NCI-H82 treated with DMSO at 0.1 percent for 48 hours (cell line): ENCODE data around the gene ENTPD5.
"Not testable (repeated sequence)": the region's sequence is repeated elsewhere in the genome, so short reads cannot be mapped to it uniquely, and the experiment has no call there.

Source experiments
- DNase-seq: peaks from one replicate; lab custom pipeline; 2025; ENCODE audit not compliant: unreplicated experiment; lab: John Stamatoyannopoulos, UW

Gene ENTPD5

DNA sequence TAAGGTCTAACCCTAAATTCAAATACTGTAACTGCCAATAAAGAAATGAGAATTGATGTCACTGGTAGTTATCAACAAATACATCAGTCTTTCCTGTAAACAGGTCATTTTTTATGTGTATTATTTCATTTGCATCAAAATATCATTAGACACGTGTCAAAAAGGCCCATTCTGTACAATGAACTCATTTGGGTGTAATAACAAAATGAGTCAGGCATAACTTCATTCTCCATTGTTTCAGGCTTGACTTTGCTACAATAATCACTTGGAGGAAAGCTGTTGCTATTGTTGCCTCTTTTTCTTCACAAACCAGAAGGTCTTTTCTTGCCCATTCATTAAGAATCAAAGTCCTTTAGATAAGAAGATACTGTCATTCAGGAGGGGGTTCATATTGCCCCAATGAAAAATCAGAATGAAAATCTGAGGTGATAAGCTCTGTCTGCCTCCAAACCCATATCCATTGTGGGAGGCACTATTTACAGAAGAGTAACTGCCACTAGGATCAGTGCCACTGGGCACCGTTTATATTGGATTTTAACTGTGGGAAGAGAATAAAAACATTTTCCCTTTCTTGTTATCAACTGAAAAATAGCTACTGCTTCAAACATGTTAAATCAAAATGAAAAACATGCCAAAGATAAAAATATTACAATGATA, 10.1 kb downstream of the ENTPD5 start:
- DNase-seq: no peak

DNA sequence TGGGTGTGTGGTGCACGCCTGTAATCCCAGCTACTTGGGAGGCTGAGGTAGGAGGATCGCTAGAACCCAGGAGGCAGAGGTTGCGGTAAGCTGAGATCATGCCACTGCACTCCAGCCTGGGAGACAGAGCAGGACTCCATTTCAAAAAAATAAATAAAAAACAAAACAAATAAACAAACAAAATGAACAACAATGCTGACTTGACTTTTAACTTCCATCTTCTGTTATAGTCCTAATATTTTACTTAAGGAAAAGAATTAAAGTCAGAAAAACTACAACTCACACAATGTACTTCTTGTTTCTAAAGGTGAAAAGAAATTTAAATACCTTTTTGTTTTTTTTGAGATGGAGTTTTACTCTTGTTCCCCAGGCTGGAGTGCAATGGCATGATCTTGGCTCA, 13.4 kb downstream of the ENTPD5 start:
- not testable (repeated sequence) for DNase-seq

DNA sequence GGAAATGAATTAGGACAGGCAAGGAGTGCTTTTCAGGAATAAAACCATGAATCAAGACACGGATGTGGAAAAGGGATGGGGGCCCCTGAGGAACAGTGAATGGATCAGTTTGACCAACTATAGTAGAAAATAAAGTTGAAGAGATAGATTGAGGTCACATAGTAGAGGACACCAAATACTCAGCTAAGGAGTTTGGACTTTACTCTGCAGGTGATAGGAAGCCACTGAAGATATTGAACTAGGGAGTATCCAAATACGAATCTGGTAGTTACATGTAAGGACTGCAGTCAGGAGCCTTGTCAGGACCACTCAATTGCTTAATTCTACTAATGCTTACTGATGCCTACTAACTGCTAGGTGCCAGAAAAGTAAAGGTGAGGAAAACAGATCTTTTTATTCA, 20.4 kb downstream of the ENTPD5 start:
- DNase-seq: no peak

DNA sequence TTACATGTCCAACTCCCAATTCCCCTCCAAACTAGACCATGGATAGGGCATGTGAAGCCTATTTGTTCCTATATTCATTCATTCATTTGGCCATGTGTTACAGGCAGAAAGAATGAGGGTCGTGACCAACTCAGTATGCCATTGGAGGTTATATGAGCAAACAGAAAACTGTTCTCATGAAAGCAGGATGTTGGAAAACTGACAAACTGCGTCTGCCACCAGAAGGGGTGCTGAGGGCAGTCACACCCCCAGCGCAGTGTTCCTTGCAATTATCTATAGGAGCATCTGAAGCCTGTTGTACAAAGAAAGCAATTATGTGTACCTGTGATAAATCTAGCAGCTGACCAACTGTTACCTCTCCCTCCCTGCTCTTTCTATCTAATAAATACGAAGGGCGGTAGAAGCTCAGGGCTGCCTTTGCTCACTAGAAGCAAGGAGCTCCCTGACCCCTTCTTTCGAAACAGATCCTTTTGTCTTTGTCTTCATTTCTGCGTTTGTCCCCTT, 21.1 kb downstream of the ENTPD5 start:
- DNase-seq: no peak

DNA sequence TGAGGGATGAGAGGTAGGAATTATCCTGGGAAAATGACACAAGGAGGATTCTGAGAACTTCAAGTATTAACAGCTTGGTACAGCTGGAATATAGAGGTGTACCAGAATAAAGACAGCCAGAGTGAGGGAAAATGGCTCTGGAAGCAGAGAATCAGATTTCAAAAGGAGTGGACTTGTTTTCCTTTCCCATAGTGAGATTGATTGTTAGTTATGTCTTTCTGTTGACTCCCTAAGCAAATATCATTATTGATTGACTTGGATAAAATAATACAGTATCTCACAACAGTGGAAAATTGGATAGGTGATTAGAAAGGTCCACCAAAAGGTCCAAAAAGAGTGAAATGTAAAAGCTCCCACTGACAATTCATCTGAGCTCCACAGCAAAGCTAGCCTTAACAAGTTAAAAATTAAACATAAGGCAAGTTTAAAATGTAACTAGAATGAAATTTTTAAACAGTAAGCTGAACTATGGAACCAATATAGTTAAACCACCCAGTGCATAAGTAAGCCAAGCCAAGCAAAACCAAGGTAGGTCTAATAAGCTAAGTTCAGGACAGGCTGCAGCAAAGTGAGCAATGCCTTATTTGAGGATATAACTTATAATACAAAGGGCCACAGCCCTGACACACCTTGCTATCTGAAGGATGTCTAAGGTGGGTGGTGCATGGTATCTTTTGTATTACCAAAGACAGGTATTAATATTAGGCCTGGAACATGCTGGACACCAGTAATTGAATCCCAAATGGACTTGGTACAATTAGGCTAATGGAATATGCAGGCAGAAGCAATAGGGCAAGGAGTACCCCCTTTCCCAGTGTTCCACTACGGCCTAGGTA, 21.8 kb downstream of the ENTPD5 start:
- no peak for DNase-seq

DNA sequence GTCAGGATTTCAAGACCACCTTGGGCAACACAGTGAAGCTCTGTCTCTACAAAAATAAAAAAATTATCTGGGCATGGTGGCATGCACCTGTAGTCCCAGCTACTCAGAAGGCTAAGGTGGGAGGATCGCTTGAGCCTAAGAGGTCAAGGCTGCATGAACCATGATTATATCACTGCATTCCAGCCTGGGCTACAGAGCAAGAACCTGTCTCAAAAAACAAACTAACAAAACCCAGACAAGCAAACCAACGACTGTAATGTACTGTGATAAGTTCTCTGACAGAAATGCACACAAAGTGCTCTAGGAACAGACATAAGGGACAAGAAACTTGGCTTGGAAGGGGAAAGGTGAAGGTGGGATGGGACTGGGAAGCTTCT, 22.4 kb downstream of the ENTPD5 start:
- no peak for DNase-seq

DNA sequence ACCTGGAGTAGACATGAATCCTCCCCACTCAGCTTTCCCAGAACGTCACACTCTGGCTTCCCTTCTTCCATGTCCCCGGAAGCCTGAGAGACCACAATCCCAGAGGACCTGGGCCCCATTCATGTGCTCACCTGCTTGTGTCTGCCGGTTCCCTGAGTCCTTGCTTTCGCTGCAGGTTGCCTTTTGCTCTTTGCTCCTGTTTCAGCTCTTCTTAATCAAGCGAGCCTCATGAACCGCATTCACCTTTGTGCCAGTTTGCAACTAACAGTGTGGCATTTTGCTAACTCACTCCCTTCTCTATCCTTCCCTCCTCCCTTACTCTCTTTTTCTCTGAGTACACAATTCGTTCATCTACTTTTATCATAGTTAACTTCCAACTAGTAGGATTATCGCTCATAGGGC, 23.1 kb downstream of the ENTPD5 start:
- DNase-seq: no peak

DNA sequence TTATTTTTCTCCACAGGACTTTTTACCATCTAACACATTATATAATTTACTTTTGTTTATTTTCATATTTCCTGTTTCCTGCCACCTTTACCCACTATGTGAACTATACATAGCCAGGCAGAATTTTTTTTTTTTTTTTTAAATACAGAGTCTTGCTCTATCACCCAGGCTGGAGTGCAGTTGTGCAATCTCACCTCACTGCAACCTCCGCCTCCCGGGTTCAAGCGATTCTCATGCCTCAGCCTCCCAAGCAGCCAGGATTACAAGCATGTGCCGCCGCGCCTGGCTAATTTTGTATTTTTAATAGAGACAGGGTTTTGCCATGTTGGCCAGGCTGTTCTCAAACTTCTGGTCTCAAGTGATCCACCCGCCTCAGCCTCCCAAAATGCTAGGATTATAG, 24.2 kb downstream of the ENTPD5 start:
- DNase-seq: not testable (repeated sequence)

DNA sequence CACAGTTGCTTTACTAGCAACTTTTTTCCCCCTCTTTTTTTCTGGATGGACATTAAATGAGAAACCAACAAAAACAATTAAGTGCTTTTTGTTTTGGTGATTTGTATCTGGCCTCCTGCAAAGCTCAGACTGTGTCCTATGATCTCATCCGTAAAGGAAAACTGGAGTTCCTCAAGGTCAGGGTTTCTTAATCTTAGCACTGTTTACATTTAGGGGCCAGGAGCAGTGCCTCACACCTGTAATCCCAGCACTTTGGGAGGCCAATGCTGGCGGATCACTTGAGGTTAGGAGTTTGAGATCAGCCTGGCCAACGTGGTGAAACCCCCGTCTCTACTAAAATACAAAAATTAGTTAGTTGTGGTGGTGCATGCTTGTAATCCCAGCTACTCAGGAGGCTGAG, 28.0 kb downstream of the ENTPD5 start:
- no peak for DNase-seq

DNA sequence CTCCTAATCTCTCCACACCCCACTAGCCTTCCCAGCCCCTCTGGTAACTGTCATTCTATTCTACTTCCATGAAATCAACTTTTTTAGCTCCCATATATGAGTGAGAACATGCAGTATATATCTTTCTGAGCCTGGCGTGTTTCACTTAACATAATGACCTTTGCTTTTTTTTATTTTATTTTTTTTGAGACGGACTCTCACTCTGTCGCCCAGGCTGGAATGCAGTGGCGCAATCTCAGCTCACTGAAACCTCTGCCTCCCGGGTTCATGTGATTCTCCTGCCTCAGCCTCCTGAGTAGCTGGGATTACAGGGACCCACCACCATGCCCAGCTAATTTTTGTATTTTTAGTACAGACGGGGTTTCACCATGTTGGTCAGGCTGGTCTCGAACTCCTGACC, 30.4 kb downstream of the ENTPD5 start:
- DNase-seq: not testable (repeated sequence)

DNA sequence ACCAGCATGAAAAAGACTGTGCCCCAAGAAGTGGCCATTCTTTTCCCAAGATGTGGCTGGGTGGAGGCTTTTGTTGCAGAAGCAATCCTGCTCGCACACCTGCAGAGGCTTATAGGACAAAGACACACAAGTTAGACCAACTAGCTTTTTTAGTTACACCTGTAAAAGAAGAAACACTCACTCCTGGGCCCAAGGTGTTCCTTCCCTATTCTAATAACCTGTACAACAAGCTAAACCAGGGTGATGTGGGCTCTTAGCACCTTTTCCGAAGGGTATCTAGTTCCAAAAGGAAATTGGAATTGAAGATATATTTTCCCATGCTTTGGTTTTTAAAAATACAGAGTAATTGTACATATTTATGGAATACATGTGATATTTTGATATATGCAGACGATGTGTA, 31.0 kb downstream of the ENTPD5 start:
- DNase-seq: no peak

DNA sequence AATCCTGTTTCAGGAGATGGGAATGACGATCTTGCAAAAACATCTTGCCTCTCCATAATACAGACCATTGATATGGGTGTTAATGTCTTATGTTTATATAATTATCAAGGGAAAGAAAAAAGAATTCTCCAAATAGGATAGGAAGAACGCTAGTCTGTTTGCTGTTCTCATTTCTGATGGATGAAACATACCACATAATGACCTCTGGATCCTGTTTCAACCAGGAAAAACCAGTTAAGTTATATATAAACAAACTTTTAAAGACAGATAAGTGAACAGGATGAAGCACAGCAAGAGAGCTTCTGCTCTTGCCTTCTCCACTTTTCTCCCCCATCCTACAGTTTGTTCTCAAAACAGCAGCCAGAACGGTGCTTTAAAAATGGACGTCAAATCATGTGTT, 41.2 kb downstream of the ENTPD5 start:
- DNase-seq: no peak

DNA sequence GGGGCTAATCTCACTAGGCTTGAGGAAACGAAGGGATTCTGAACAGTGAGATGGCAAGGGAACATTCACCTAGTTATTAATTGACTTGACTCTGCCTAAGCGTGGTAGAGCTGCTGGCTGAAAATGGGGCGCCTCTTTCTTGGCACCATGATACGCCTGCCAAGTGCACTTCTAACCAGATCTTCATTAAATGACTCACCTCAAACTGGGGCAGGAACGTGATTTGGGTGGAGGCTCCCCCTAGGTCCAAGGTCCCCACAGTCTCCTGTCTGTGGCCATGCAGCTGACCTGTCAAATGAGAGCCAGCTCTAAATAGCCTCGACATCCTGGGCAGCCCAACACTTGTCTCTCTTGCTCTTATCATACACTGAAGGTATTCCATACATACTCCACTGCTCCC, 43.0 kb downstream of the ENTPD5 start:
- DNase-seq: peak; percentile 3

DNA sequence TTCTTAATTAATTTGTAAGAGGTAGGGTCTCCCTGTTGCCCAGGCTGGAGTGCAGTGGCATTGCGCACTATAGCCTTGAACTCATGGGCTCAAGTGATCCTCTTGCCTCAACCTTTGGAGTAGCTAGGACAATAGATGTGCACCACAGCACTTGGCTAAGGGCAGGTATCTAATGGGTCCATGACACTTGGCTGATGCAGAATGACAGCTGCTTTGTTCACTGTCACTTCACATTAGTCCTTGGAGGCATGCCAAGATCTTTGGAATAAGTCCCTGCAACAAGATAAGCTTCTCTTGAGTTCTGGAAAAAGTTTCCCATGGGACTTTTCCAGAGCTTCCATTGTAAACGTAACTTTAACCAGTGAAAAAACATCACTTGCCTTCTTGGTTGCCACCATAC, 45.6 kb downstream of the ENTPD5 start:
- DNase-seq: peak; percentile 28

DNA sequence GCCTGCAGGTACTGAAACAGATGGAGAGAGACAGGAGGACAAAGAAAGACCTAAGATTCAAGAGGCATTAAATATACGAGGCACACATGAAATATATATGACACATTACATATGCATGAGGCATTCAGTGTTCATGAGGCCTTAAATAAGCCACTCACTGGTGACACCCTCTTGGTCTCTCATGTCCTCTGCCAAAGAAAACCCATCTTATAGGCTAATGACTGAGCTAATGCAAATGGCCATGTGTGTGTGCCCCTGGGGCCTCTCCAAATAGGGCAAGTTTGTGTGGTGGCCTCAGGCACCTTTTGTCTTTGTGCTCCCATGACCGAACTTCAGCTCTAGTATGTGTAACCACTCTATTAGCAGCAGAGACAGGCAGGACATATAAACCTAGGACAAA, 50.2 kb downstream of the ENTPD5 start:
- DNase-seq: no peak

DNA sequence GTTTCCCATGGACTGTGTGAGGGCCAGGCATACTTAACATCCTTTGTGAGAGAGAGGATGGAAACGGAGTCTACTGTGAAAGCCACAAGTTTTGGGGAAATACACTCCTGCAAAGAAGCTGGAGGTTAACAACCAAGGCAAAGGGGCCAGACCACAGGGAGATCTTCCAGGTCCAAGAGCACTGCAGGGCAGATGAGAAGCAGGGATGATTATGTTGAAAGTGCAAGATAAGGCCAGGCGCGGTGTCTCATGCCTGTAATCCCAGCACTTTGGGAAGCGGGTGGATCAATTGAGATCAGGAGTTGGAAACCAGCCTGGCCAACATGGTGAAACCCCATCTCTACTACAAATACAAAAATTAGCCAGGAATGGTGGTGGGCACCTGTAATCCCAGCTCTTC, 53.9 kb downstream of the ENTPD5 start:
- no peak for DNase-seq

DNA sequence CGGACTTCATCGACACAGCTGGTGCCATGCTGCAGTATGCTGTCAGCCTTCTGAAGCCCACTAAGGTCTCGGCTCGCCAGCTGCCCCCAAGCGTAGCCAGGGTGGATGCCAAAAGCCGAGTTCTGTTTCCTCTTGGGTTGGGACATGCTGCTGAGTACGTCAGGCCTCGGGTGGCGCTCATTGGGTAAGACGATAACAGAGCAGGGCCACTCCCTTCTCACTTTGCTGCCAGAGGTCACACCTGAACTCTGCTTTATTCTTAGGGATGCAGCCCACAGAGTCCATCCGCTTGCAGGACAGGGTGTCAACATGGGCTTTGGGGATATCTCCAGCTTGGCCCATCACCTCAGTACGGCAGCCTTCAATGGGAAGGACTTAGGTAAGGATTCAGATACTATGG, 57.9 kb downstream of the ENTPD5 start:
- DNase-seq: no peak

DNA sequence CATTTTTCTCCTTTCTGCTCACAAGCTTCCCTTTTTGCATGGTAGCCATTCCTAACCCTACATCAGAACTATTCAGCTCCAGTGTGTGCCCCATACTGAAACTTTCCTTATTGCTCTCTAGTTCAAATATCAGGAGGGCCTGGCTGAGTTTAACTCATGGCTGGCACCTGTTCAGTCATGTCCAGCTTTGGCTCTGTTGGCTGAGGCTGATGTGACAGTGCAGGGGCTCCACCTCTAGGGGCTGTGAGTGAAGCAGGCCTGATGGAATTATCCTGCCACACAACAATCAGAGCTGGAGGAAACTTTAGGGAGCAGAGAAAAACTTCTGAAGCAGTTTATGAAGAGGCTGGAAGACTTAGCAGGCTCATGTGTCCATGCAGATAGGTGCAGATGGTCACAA, 60.5 kb downstream of the ENTPD5 start:
- no peak for DNase-seq

DNA sequence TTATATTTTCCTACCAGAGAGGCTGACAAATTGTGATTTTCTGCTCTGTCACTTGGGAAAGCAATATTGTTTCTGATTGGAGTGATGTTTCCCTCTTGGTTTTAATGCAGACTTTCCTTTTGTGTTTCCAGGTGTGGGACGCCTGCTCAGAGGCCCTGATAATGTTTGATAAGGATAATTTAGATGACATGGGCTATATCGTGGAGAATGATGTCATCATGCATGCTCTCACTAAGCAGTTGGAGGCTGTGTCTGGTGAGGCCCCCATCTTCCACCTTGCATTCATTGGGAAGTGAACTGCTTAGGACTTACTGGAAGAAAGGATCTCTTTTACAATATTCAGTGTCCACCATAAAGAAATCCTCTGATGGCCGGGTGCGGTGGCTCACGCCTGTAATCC, 63.4 kb downstream of the ENTPD5 start:
- no peak for DNase-seq

DNA sequence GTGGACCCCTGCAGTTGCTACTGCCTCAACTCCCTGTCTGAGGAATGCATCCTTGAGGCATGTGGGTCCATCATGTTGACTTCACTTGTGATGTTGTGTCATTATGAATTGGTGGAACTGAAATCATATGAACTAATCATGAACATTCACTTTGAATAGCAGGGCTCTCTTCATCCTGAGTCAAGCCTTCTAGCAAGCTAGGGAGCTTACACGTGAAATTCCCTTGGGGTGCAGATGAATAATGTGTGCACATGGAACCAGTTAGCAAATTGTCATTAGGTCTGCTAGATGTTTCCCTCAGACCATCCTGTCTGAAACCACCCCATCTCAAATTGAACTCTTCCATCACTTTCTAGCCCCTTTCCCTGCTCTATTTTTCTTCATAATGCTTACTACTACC, 65.4 kb downstream of the ENTPD5 start:
- no peak for DNase-seq

DNA sequence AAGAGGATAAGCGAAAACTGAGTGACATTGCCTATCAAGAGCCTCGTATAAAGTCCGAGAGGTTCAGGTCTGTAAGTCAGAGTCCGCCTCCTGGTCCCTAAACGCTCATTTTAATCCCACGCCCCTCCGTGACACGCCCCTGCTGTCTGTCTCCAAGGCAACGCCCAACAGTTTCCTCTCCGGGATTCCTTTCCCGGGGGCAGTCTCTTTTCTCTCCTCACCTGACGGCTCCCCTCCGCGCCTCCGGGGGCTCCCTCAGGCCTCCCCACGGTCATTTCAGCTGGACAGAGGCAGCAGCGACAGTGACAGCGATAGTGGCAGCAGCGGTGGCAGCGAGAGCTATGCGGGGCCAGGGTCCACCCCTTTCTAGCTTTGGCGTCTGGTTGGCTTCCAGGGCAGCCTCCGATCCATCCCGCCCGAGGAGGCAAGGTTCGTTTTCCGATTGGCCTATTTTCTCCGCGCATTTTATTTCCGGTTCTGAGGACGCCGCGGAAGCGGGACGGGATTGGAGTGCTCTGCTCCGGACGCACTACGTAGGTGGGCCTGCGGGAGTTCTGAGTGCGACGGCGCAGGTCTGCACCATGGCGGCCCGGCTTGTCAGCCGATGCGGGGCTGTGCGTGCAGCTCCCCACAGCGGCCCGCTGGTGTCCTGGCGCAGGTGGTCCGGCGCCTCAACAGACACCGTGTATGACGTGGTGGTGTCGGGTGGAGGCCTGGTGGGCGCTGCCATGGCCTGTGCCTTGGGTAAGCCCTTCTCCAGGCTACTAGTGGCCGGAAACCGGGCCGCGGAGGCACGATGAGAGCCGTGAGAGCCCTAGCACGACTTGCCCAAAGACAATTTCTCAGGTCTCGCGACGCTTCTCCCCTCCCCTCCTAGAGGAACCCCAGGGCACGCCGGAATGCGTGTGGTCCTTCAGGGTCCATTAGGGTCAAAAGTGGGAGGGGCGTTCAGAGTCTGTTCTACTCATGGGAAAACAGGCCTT, 69.0 kb downstream of the ENTPD5 start, which contains the start of the genes COQ6 and FAM161B:
Gene COQ6, plus strand, starts transcription at position 551 of the 983 bp plus-strand sequence. Its CDS starts 31 bp downstream, at position 582.
Gene FAM161B, minus strand, starts transcription at position 343 of the 983 bp plus-strand sequence. Its CDS starts 68 bp downstream, at position 275.
- peak; percentile 77 for DNase-seq
